Activated CD4-positive, alpha-beta T cell treated with anti-CD3 and anti-CD28 coated beads, Interleukin-2, amount 50 U/mL, for 16 hours (primary cell): ENCODE results near the gene SLC41A1.
A peak's percentile ranks its signal among the peaks of the same experiment; 100 is the strongest.

Experiments used
- DNase-seq: peaks from one replicate; pipeline ENCODE4 v3.0.0-alpha.2; 2020

SLC41A1 gene

DNA sequence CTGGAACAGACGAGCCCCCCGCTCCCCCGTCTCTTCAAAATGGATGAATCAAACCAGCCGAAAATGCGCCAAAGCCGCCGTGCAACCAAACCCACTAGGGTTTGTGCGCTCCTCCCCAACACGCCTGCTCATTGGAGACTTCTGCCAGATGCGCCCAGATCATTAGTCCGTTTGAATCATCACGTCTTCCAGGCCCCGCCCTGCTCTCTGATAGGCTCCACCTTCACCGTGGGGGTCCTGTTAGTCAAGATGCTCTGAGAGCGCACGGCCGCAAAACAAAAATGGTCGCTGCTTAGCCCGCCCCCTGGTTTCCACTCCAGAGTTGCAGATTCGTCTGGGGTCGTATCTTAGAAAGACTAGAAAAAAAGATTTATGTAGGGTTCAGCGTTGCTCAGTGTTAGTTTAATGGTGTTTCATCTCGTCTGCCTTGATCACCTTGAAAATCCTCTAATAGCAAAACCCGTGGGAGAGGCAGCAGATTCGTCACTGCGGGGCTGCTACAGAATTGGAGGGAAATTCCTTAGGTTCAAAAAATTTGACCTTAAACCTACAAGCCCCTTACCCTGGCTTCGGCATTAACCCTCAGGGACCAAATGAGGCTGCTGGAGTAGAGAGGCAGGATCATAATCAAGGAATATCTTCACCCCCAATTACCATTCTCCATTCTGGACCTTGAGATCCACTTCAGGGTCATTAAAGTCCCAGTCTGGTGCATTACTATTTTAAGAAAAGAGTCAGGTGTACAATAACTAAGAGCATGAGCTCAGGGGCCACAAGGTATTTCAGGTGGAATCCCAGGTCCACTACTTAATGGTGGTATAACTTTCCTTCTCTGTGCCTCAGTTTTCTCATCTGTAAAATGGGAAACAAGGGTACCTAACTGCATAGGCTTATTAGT lies 62.6 kb downstream of the SLC41A1 start, which contains the start of gene NUCKS1:
TSS of gene NUCKS1 (minus strand) at position 45 of the 898 bp plus-strand sequence. CDS start 209 bp downstream, outside the sequence.
- peak; percentile 99 for DNase-seq

DNA sequence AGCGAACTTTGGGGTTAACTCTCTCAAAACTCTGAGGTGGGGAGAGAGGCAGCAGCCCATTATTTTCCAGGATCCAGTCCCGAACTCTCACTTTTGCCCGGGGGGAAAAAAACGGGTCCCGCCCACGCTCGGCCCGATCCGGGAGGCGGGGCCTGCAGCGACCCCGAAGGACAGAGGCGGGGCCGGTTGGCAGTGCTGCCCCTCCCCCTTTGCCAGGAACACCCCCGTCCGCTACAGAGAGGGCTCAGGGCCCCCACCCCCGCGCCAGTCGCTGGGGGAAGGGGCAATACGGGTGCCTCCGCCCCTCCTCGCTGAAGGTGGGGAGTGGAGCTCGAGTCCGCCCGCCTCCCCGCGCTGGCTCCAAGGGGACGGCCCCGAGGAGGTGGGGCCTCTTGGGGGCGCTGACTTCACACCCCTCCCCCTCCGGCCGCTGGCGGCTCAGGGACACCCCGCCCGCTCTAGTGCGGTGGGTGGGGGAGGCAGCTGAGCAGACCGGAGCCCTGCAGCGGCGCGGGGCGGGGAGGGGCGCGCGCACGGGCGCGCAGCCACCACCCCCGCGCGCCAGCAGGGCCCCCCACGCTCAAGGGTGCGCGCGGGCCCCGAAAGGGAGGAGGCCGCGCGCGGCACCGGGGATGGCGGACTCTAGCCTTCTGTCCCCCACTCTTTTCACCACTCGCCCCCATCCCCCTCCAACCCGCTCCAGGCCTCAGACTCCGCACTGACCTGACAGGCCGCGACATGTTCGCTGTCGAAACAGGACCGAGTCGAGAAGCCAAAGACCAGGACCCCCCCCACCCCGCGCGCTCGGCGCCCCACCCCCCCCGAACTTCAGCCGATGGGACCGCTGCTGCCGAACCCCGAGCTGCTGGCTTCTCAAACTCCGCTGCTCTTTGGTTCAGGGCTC lies 63.5 kb downstream of the SLC41A1 start:
- peak; percentile 97 for DNase-seq

DNA sequence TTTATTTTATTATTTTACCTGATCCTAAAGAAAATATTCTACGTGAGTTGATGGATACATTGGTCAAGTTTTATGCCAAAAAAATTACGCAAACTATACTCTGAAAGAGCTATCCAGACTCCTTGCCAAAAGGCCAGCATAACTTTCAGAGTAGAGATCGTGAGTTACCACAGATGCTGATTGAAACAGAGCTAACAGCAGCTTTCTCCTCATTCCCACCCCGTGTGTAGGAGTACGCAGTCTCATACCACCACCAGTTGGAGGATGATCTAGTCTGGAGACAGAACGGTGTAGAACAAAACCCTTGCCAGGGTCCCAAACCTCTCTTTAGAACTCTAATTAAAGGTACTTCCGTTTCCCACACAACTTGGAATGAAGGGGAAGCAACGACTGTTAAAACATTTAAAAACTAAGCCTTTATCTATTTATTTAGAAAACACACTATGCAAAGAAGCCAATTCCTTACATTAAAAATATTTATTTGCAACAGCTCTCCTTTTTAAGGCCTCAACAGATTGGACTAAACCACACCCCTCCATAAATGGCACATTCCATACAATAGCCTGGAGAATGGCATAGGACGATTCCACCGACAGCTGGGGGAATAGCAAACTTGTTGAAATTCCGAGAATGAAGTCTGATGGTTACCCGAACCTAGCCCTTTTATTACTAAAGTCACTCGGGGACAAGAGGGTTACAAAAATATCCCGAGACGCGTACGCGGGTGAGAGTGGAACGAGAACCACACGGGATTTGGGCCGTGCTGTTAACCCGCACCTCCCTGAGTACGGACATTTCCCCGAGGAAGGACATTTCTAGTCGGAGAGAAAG lies 64.4 kb downstream of the SLC41A1 start:
- peak; percentile 57 for DNase-seq

GRCh38 chr1:205746757-205747412 lies 66.1 kb downstream of the SLC41A1 start:
- no peak for DNase-seq

- no peak for DNase-seq
Observed at GRCh38 chr1:205744403-205744802, 68.6 kb downstream of the SLC41A1 start.

DNA sequence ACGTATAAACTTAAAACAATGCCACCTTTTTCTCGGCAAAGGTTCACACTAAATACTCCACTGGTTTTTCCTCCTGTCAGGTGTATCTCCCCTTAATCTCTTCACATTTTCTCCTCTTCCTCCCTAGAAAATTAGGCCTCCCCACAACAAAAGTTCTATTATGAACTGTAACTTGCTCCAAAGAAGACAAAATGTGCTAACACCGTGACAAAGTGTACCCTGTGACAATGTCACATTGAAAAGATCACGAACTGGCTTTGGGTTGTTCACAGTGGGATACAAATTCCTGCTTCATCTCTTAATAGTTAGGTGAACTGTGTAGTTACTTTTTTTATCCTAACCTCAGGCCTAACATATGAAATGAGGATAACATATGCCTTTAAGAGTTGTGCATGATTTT lies 69.0 kb downstream of the SLC41A1 start:
- no peak for DNase-seq

GRCh38 chr1:205741681-205742080 lies 71.3 kb downstream of the SLC41A1 start:
- DNase-seq: no peak

DNA sequence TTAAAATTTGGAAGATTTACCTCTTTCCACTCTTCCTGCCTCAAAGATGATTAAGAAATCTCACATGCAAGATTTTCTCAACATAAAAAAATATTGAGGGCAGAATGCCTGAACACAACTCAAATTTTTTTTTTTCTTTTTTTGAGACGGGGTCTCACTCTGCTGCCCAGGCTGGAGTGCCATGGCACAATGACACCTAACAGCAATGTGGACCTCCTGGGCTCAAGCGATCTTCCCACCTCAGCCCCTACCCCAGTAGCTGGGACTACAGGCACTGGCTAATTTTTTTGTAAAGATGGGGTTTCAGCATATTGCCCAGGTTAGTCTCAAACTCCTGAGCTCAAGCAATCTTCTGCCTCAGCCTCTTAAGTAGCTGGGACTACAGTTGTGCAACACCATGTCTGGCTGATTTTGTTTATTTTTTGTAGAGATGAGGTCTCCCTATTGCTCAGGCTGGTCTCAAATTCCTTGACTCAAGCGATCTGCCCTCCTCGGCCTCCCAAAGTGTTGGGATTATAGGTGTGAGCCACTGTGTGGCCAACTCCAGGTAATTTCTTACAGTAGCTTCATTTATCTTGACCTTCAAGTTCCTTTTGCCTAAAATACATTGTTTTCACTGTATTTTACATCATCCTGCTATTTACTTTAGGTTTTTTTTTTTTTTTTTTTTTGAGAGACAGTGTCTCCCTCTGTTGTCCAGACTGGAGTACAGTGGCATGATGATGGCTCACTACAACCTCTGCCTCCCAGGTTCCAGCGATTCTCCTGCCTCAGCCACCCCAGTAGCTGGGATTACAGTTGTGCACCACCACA lies 73.4 kb downstream of the SLC41A1 start:
- DNase-seq: no peak
